H9 (cell line): ENCODE results near the gene HIKESHI. TPM values are rescaled to one million over a fixed set of nuclear protein-coding genes. Genes with fewer than 3 reads are reported as not detected.

Source experiments
- DNase-seq: peaks from one replicate; pipeline ENCODE4 v3.0.0-alpha.2; 2017
- H2AFZ ChIP-seq: one replicate; pipeline ENCODE4 v1.6.1; 2013; ENCODE audit warnings: mild to moderate bottlenecking, low read length, control low read depth, moderate library complexity
- H2AK5ac ChIP-seq: 2 replicates; pipeline ENCODE4 v1.6.1; 2013; ENCODE audit warnings: low read length, control low read depth, mixed read lengths; ENCODE audit not compliant: insufficient read length
- H2BK120ac ChIP-seq: one replicate; pipeline ENCODE4 v1.6.1; 2013; ENCODE audit warnings: low read depth, mild to moderate bottlenecking, low read length, control low read depth, inconsistent platforms; ENCODE audit not compliant: poor library complexity, severe bottlenecking
- H2BK12ac ChIP-seq: 2 replicates; pipeline ENCODE4 v1.6.1; 2013; ENCODE audit warnings: low read length, control low read depth, mixed read lengths, low read depth; ENCODE audit not compliant: insufficient read length
- H2BK15ac ChIP-seq: 2 replicates; pipeline ENCODE4 v1.6.1; 2013; ENCODE audit warnings: low read depth, low read length, control low read depth
- H2BK20ac ChIP-seq: one replicate; pipeline ENCODE4 v1.6.1; 2013; ENCODE audit warnings: low read depth, mild to moderate bottlenecking, low read length, control low read depth, inconsistent platforms; ENCODE audit not compliant: poor library complexity, severe bottlenecking
- H2BK5ac ChIP-seq: 2 replicates; pipeline ENCODE4 v1.6.1; 2013; ENCODE audit warnings: low read length, control low read depth, mixed read lengths; ENCODE audit not compliant: insufficient read length
- H3K14ac ChIP-seq: 2 replicates; pipeline ENCODE4 v1.6.1; 2013; ENCODE audit warnings: low read length, control low read depth; ENCODE audit not compliant: insufficient read depth
- H3K18ac ChIP-seq: 2 replicates; pipeline ENCODE4 v1.6.1; 2013; ENCODE audit warnings: low read depth, mild to moderate bottlenecking, mixed read lengths, low read length, control low read depth; ENCODE audit not compliant: insufficient read length
- H3K23ac ChIP-seq: 2 replicates; pipeline ENCODE4 v1.6.1; 2013; ENCODE audit warnings: low read length, control low read depth, mixed read lengths, low read depth; ENCODE audit not compliant: insufficient read length
- H3K23me2 ChIP-seq: 2 replicates; pipeline ENCODE4 v1.6.1; 2013; ENCODE audit warnings: low read depth, mild to moderate bottlenecking, mixed read lengths, low read length, control low read depth; ENCODE audit not compliant: insufficient read length, poor library complexity, severe bottlenecking
- H3K27ac ChIP-seq: 2 replicates; pipeline ENCODE4 v1.5.1; 2013; ENCODE audit warnings: low read length, control low read depth, mixed read lengths, low read depth; ENCODE audit not compliant: insufficient read length
- H3K27me3 ChIP-seq: 2 replicates; pipeline ENCODE4 v1.6.1; 2013; ENCODE audit warnings: low read length, control low read depth, inconsistent platforms; ENCODE audit not compliant: insufficient read depth
- H3K4ac ChIP-seq: 2 replicates; pipeline ENCODE4 v1.6.1; 2013; ENCODE audit warnings: low read depth, mild to moderate bottlenecking, control low read depth, inconsistent platforms, low read length, moderate library complexity
- H3K4me1 ChIP-seq: 2 replicates; pipeline ENCODE4 v1.6.1; 2013; ENCODE audit warnings: low read length, control low read depth, inconsistent platforms; ENCODE audit not compliant: insufficient read depth
- H3K4me2 ChIP-seq: 2 replicates; pipeline ENCODE4 v1.6.1; 2013; ENCODE audit warnings: low read length, control low read depth, mixed read lengths; ENCODE audit not compliant: insufficient read length, insufficient read depth
- H3K56ac ChIP-seq: 2 replicates; pipeline ENCODE4 v1.6.1; 2013; ENCODE audit warnings: low read depth, mild to moderate bottlenecking, mixed read lengths, low read length, control low read depth; ENCODE audit not compliant: insufficient read length
- H3K79me1 ChIP-seq: 2 replicates; pipeline ENCODE4 v1.6.1; 2013; ENCODE audit warnings: low read depth, mild to moderate bottlenecking, moderate library complexity, low read length, control low read depth, inconsistent platforms; ENCODE audit not compliant: insufficient read depth, poor library complexity, severe bottlenecking
- H3K79me2 ChIP-seq: 2 replicates; pipeline ENCODE4 v1.6.1; 2013; ENCODE audit warnings: low read length, control low read depth, inconsistent platforms; ENCODE audit not compliant: insufficient read depth
- H3K9ac ChIP-seq: 2 replicates; pipeline ENCODE4 v1.6.1; 2013; ENCODE audit warnings: low read length, control low read depth, mixed read lengths; ENCODE audit not compliant: insufficient read length; ENCODE audit errors: extremely low read depth
- H3K9me3 ChIP-seq: one replicate; pipeline ENCODE4 v1.6.1; 2013; ENCODE audit warnings: low read depth, low read length, inconsistent platforms; ENCODE audit not compliant: control insufficient read depth
- H3T11ph ChIP-seq: one replicate; pipeline ENCODE4 v1.6.1; 2013; ENCODE audit warnings: mild to moderate bottlenecking, low read length, control low read depth, inconsistent platforms
- H4K20me1 ChIP-seq: one replicate; pipeline ENCODE4 v1.6.1; 2013; ENCODE audit not compliant: control insufficient read depth, insufficient read length, insufficient read depth
- H4K5ac ChIP-seq: 2 replicates; pipeline ENCODE4 v1.6.1; 2013; ENCODE audit warnings: low read depth, mild to moderate bottlenecking, mixed read lengths, low read length, control low read depth; ENCODE audit not compliant: insufficient read length
- H4K8ac ChIP-seq: replicated peaks from 2 replicates; pipeline ENCODE4 v1.6.1; 2013; ENCODE audit warnings: low read length, control low read depth, mixed read lengths, low read depth; ENCODE audit not compliant: insufficient read length
- H4K91ac ChIP-seq: 2 replicates; pipeline ENCODE4 v1.6.1; 2013; ENCODE audit warnings: low read depth, mild to moderate bottlenecking, moderate library complexity, mixed read lengths, low read length, control low read depth; ENCODE audit not compliant: insufficient read length
- H3K27ac Mint-ChIP-seq, 3 experiments: 2 replicates in 2 of 3; 3 replicates in 1 of 3; pipeline ENCODE4 v1.8.0; 2020 to 2021; ENCODE audit warnings: mixed read lengths in 3 of 3, mild to moderate bottlenecking in 1 of 3, moderate library complexity in 1 of 3
- H3K27me3 Mint-ChIP-seq: 2 replicates; pipeline ENCODE4 v1.8.0; 2021; ENCODE audit warnings: low read depth, mild to moderate bottlenecking, moderate library complexity, mixed read lengths
- H3K36me3 Mint-ChIP-seq, 3 experiments: 2 replicates in 2 of 3; 3 replicates in 1 of 3; pipeline ENCODE4 v1.8.0; 2020 to 2021; ENCODE audit warnings: low read depth in 3 of 3, mixed read lengths in 3 of 3; ENCODE audit not compliant: insufficient read depth in 1 of 3
- H3K4me1 Mint-ChIP-seq, 2 experiments: 2 replicates each; pipeline ENCODE4 v1.8.0; 2020; ENCODE audit warnings: mixed read lengths in 2 of 2
- H3K4me3 Mint-ChIP-seq, 2 experiments: 2 replicates in 1 of 2; 3 replicates in 1 of 2; pipeline ENCODE4 v1.8.0; 2020 to 2021; ENCODE audit warnings: mild to moderate bottlenecking in 2 of 2, mixed read lengths in 2 of 2, moderate library complexity in 1 of 2
- H3K9me3 Mint-ChIP-seq, 2 experiments: 2 replicates in 1 of 2; 3 replicates in 1 of 2; pipeline ENCODE4 v1.8.0; 2020; ENCODE audit warnings: mild to moderate bottlenecking in 2 of 2, mixed read lengths in 2 of 2, moderate library complexity in 1 of 2
- CTCF ChIP-seq: fragments of 200-600 bp; sonication (generic); conservative IDR thresholded peaks from 3 replicates; pipeline ENCODE4 v1.8.0; 2021; ENCODE audit warnings: antibody characterized with exemption, mild to moderate bottlenecking
- WGBS: extraction: QIAGEN DNeasy Blood & Tissue Kit; methylation state at CpG from one replicate; pipeline ENCODE4 v1.1.7; 2013; ENCODE audit warnings: missing lambda C conversion rate, low lambda C conversion rate, mixed read lengths; ENCODE audit not compliant: insufficient read length; ENCODE audit errors: extremely low coverage; 5-methylcytosine and 5-hydroxymethylcytosine counted together
- total RNA-seq: library from RNA; stranded (reverse); gene quantifications from 2 replicates; pipeline ENCODE4 v1.2.1, GENCODE V29; 2021

HIKESHI gene
- total RNA-seq, 1 experiment from 2014 or later: 54.1 TPM

DNA sequence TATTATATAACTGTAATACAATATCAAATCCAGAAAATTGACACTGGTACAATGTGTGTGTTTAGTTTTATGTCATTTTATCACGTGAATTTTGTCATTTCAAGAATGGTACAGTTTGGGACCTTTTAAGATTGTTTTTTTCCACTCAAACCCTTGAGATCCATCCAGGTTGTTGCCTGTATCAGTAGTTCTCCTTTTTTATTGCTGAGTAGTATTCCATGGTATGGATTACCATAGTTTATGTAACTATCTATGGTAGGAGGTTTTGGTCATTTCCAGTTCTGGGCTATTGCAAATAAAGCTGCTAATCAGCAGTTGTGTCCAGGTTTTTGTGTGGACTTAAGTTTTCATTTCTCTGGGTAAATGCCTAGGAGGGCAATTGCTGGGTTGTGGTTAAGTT is 32.4 kb upstream of the HIKESHI start:
- H3K79me2 ChIP-seq: no peaks in the 10 kb centered on the region; the same call in 1 of the 2 replicates
- H3K9me3 Mint-ChIP-seq: no peaks in the 10 kb centered on the region

More for the DNA sequence above, 32.4 kb upstream of the HIKESHI start:
- no peak overlapping the region for H2BK120ac ChIP-seq
- H4K5ac ChIP-seq: no peak overlapping the region
- Mint-ChIP-seq H3K4me1 (peaks cover 5% of the 10 kb centered on the region in 2 experiments), H3K4me3 (no peak overlapping the region), H3K27me3 (no peaks in the 10 kb centered on the region), H3K36me3 (peaks cover 14 to 31% (median 20%) of the 10 kb centered on the region in 3 experiments; a peak in 6 of 7 replicates), H3K27ac (no peak overlapping the region)
- TF ChIP-seq CTCF: no peak
- no peak for DNase-seq
- H3K18ac ChIP-seq: no peak overlapping the region
- no peaks in the 10 kb centered on the region for H3K79me1 ChIP-seq
- H3T11ph ChIP-seq: no peak overlapping the region
- no peak overlapping the region for H3K56ac ChIP-seq
- no peak overlapping the region for H2BK12ac ChIP-seq
- H3K27ac ChIP-seq: no peak overlapping the region
- no peak overlapping the region for H2BK15ac ChIP-seq
- H3K9me3 ChIP-seq: no peaks in the 10 kb centered on the region
- H2BK5ac ChIP-seq: no peak overlapping the region
- H3K4me2 ChIP-seq: no peak overlapping the region
- no peaks in the 10 kb centered on the region for H3K27me3 ChIP-seq
- no peak overlapping the region for H2AFZ ChIP-seq
- no peaks in the 10 kb centered on the region for H3K23me2 ChIP-seq
- H2BK20ac ChIP-seq: no peak overlapping the region
- H3K23ac ChIP-seq: no peak overlapping the region
- H3K4me1 ChIP-seq: no peaks in the 10 kb centered on the region
- no peaks in the 10 kb centered on the region for H4K20me1 ChIP-seq
- H3K14ac ChIP-seq: no peak overlapping the region
- no peak overlapping the region for H4K8ac ChIP-seq
- H4K91ac ChIP-seq: no peak overlapping the region
- H3K9ac ChIP-seq: no peak overlapping the region
- H3K4ac ChIP-seq: no peak overlapping the region
- no peak overlapping the region for H2AK5ac ChIP-seq
- WGBS: no CpG with 5 or more reads among the region's 1 CpG
